ENCODE results near the gene ENAH.

Gene ENAH

GRCh38 chr1:225555821-225556220, 97.1 kb downstream of the ENAH start:
- no peak for DNase-seq

- DNase-seq, result peak; percentile 33
Measured at GRCh38 chr1:225554216-225554812, 98.6 kb downstream of the ENAH start.

- no peak for DNase-seq
Measured at GRCh38 chr1:225549821-225550220, 103.1 kb downstream of the ENAH start.

GRCh38 chr1:225548140-225548857, 104.6 kb downstream of the ENAH start:
- DNase-seq, result peak; percentile 34

GRCh38 chr1:225545649-225546048, 107.3 kb downstream of the ENAH start:
- no peak for DNase-seq

GRCh38 chr1:225544924-225545323, 108.0 kb downstream of the ENAH start:
- DNase-seq, result no peak

- DNase-seq, result no peak
Measured at GRCh38 chr1:225544263-225544662, 108.7 kb downstream of the ENAH start.

GRCh38 chr1:225543350-225543749, 109.6 kb downstream of the ENAH start:
- DNase-seq, result no peak

- DNase-seq, result no peak
Measured at GRCh38 chr1:225541383-225541782, 111.5 kb downstream of the ENAH start.

- DNase-seq, result no peak
Measured at GRCh38 chr1:225539575-225539974, 113.3 kb downstream of the ENAH start.

GRCh38 chr1:225539069-225539468, 113.9 kb downstream of the ENAH start:
- peak; percentile 35 for DNase-seq

- DNase-seq, result no peak
Measured at GRCh38 chr1:225537554-225538251, 115.2 kb downstream of the ENAH start.

- no peak for DNase-seq
Measured at GRCh38 chr1:225535280-225535679, 117.6 kb downstream of the ENAH start.

- DNase-seq, result no peak
Measured at GRCh38 chr1:225534772-225535171, 118.2 kb downstream of the ENAH start.

- no peak for DNase-seq
Measured at GRCh38 chr1:225534135-225534534, 118.8 kb downstream of the ENAH start.

GRCh38 chr1:225533238-225533637, 119.7 kb downstream of the ENAH start:
- no peak for DNase-seq

GRCh38 chr1:225532240-225532944, 120.5 kb downstream of the ENAH start:
- no peak for DNase-seq

GRCh38 chr1:225529726-225530125, 123.2 kb downstream of the ENAH start:
- DNase-seq, result no peak

- no peak for DNase-seq
Measured at GRCh38 chr1:225527575-225527974, 125.3 kb downstream of the ENAH start.

GRCh38 chr1:225526878-225527277, 126.0 kb downstream of the ENAH start:
- DNase-seq, result no peak

- no peak for DNase-seq
Measured at GRCh38 chr1:225525377-225525776, 127.5 kb downstream of the ENAH start.

GRCh38 chr1:225524570-225524969, 128.4 kb downstream of the ENAH start:
- no peak for DNase-seq

GRCh38 chr1:225523263-225523950, 129.5 kb downstream of the ENAH start:
- no peak for DNase-seq

Measured in fibroblast of skin of back (primary cell).